Trophoblast cell (in vitro differentiated cells and primary cell): ENCODE measurements around the gene USP43.

Experiments
- DNase-seq, 2 donors: peaks; one replicate each; pipeline ENCODE4 v3.0.0-alpha.2; 2016
- H2AFZ ChIP-seq: 2 replicates; pipeline ENCODE4 v1.6.1; 2013; ENCODE audit warnings: low read length, moderate library complexity, mild to moderate bottlenecking; ENCODE audit not compliant: insufficient read depth, poor library complexity
- H2AK5ac ChIP-seq: 2 replicates; pipeline ENCODE4 v1.6.1; 2013; ENCODE audit warnings: mild to moderate bottlenecking, low read length
- H2BK120ac ChIP-seq: 2 replicates; pipeline ENCODE4 v1.6.1; 2013; ENCODE audit warnings: low read length, mild to moderate bottlenecking, moderate library complexity; ENCODE audit not compliant: insufficient read depth, poor library complexity
- H2BK12ac ChIP-seq: 2 replicates; pipeline ENCODE4 v1.6.1; 2013; ENCODE audit warnings: mild to moderate bottlenecking, low read length, moderate library complexity
- H2BK5ac ChIP-seq: 2 replicates; pipeline ENCODE4 v1.6.1; 2013; ENCODE audit warnings: low read length, low read depth, moderate library complexity, mild to moderate bottlenecking; ENCODE audit not compliant: poor library complexity
- H3K14ac ChIP-seq: 2 replicates; pipeline ENCODE4 v1.6.1; 2013; ENCODE audit warnings: mild to moderate bottlenecking, low read length
- H3K18ac ChIP-seq: 2 replicates; pipeline ENCODE4 v1.6.1; 2013; ENCODE audit warnings: mild to moderate bottlenecking, low read length
- H3K23ac ChIP-seq: 2 replicates; pipeline ENCODE4 v1.6.1; 2013; ENCODE audit warnings: low read length
- H3K27ac ChIP-seq: 2 replicates; pipeline ENCODE4 v1.5.1; 2013; ENCODE audit warnings: low read depth, mild to moderate bottlenecking, inconsistent platforms, low read length, moderate library complexity
- H3K27me3 ChIP-seq: 2 replicates; pipeline ENCODE4 v1.6.1; 2013; ENCODE audit warnings: inconsistent platforms, mild to moderate bottlenecking, low read length, moderate library complexity; ENCODE audit not compliant: insufficient read depth
- H3K36me3 ChIP-seq, 2 experiments: 1 replicate in 1 of 2; 2 replicates in 1 of 2; pipeline ENCODE4 v1.6.1; 2013; ENCODE audit warnings: low read length in 2 of 2, mild to moderate bottlenecking in 2 of 2, moderate library complexity in 1 of 2; ENCODE audit not compliant: insufficient read depth in 2 of 2, control insufficient read depth in 1 of 2
- H3K4ac ChIP-seq: 2 replicates; pipeline ENCODE4 v1.6.1; 2013; ENCODE audit warnings: low read depth, mild to moderate bottlenecking, low read length, moderate library complexity
- H3K4me1 ChIP-seq, 2 experiments: 1 replicate in 1 of 2; 2 replicates in 1 of 2; pipeline ENCODE4 v1.6.1; 2013; ENCODE audit warnings: low read length in 2 of 2, mild to moderate bottlenecking in 2 of 2, moderate library complexity in 1 of 2; ENCODE audit not compliant: insufficient read depth in 2 of 2, control insufficient read depth in 1 of 2
- H3K4me2 ChIP-seq: 2 replicates; pipeline ENCODE4 v1.6.1; 2013; ENCODE audit warnings: inconsistent platforms, mild to moderate bottlenecking, low read length, moderate library complexity
- H3K4me3 ChIP-seq: 2 replicates; pipeline ENCODE4 v1.5.1; 2013; ENCODE audit warnings: mild to moderate bottlenecking, low read depth, low read length, inconsistent platforms
- H3K79me1 ChIP-seq: one replicate; pipeline ENCODE4 v1.6.1; 2013; ENCODE audit warnings: low read length
- H3K79me2 ChIP-seq: 2 replicates; pipeline ENCODE4 v1.6.1; 2013; ENCODE audit warnings: low read length, mild to moderate bottlenecking; ENCODE audit not compliant: control insufficient read depth, insufficient read depth, poor library complexity
- H3K9ac ChIP-seq: 2 replicates; pipeline ENCODE4 v1.6.1; 2013; ENCODE audit warnings: mild to moderate bottlenecking, low read length
- H3K9me3 ChIP-seq: 2 replicates; pipeline ENCODE4 v1.6.1; 2013; ENCODE audit warnings: low read depth, mild to moderate bottlenecking, control low read depth, inconsistent platforms, low read length; ENCODE audit not compliant: insufficient read depth
- H4K12ac ChIP-seq: 2 replicates; pipeline ENCODE4 v1.6.1; 2013; ENCODE audit warnings: low read depth, mild to moderate bottlenecking, low read length, moderate library complexity
- H4K8ac ChIP-seq: 2 replicates; pipeline ENCODE4 v1.6.1; 2013; ENCODE audit warnings: low read depth, mild to moderate bottlenecking, low read length, moderate library complexity
- H4K91ac ChIP-seq: one replicate; pipeline ENCODE4 v1.6.1; 2013; ENCODE audit warnings: low read depth, mild to moderate bottlenecking, low read length, moderate library complexity
- WGBS: extraction: QIAGEN DNeasy Blood & Tissue Kit; methylation state at CpG from one replicate; pipeline ENCODE4 v1.1.7; 2013; ENCODE audit warnings: missing lambda C conversion rate; ENCODE audit not compliant: insufficient read length, insufficient coverage; ENCODE audit errors: extremely low coverage; 5-methylcytosine and 5-hydroxymethylcytosine counted together

The USP43 gene

DNA sequence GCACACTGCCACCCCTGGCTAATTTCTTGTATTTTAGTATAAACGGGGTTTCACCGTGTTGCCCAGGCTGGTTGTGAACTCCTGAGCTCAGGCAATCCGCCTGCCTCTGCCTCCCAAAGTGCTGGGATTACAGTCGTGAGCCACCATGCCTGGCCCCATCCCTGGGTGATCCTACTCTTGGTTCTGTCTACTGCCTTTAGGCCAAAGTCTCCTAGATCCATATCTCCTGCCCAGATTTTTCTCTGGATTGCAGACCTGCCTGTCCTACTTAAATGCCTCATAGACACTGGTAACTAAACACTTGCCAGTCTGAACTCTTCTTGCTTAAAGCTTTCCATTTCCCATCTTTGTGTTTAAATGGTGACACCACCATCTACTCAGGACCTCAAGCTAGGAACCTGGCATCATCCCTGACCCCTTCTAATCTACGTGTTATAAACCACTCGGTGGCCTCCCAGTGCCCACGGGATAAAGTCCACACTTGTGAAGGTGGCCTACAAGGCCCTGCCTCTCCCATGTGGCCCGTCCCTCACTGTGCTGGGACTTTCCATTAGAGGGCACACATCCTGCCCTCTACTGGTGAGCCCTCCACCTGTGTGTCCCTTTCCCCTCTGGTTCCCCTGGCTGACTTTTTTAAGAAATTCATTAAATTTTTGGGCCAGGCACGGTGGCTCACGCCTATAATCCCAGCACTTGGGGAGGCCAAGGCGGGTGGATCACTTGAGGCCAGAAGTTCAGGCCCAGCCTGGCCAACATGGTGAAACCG is 51.1 kb downstream of the USP43 start:
- Histone ChIP-seq H3K9me3 (no peaks in the 10 kb centered on the region), H3K79me1 (peaks cover 7% of the 10 kb centered on the region), H2BK5ac (no peak overlapping the region), H3K9ac (no peak overlapping the region), H3K79me2 (no peaks in the 10 kb centered on the region), H2BK120ac (peak overlapping the region; percentile 74), H3K4me3 (no peak overlapping the region), H3K27ac (peak overlapping the region; percentile 2), H3K4ac (no peak overlapping the region), H3K36me3 (peaks cover 16 to 42% of the 10 kb centered on the region in 2 experiments), H3K4me1 (peaks cover 16 to 17% of the 10 kb centered on the region in 2 experiments), H3K4me2 (no peak overlapping the region), H2AFZ (no peak overlapping the region), H2BK12ac (peak overlapping the region; percentile 43), H3K23ac (no peak overlapping the region), H3K14ac (peak overlapping the region; percentile 56), H4K8ac (peak overlapping the region; percentile 7), H3K18ac (peak overlapping the region; percentile 82), H4K91ac (peak overlapping the region; percentile 33), H4K12ac (no peak overlapping the region), H2AK5ac (no peak overlapping the region), H3K27me3 (no peaks in the 10 kb centered on the region)
- peak; percentile 82 to 89 for DNase-seq
- WGBS = no CpG with 5 or more reads among the region's 12 CpGs

DNA sequence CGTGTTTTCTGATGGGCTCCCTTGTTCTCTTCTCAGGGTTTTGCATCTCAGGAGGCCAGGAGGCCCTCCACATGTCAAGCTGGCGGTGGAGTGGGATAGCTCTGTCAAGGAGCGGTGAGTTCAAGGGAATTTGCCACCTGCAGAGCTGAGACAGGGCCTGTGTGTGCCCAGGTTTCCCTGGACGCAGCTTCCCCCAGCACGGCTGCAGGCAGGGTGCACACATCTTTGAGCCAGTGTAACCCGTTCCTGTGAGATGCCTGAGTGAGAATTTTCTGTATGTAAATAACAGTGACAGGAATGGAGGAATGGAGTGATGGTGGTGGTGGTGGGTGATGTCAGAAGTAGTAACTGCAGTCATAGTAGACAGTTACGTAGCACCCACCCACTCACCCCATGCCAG is 54.8 kb downstream of the USP43 start:
- no peak overlapping the region for H2BK120ac ChIP-seq
- H3K36me3 ChIP-seq = peaks cover 30 to 42% of the 10 kb centered on the region in 2 experiments
- H3K4me3 ChIP-seq = no peak overlapping the region
- no peak overlapping the region for H3K4me2 ChIP-seq
- no peak overlapping the region for H3K4ac ChIP-seq
- no peaks in the 10 kb centered on the region for H3K27me3 ChIP-seq
- no peak overlapping the region for H2AK5ac ChIP-seq
- peaks cover 8% of the 10 kb centered on the region for H3K79me1 ChIP-seq
- H4K8ac ChIP-seq = no peak overlapping the region
- H4K12ac ChIP-seq = no peak overlapping the region
- peak overlapping the region; percentile 58 for H2BK12ac ChIP-seq
- no peak overlapping the region for H3K23ac ChIP-seq
- H3K18ac ChIP-seq = peak overlapping the region; percentile 63
- peaks cover 25 to 27% of the 10 kb centered on the region in 2 experiments for H3K4me1 ChIP-seq
- H3K79me2 ChIP-seq = no peaks in the 10 kb centered on the region
- H2AFZ ChIP-seq = no peak overlapping the region
- DNase-seq = peak; percentile 71 to 84
- peak overlapping the region; percentile 11 for H3K27ac ChIP-seq
- peaks cover 3% of the 10 kb centered on the region for H3K9me3 ChIP-seq
- H4K91ac ChIP-seq = peak overlapping the region; percentile 67
- WGBS = no CpG with 5 or more reads among the region's 7 CpGs
- no peak overlapping the region for H2BK5ac ChIP-seq
- no peak overlapping the region for H3K9ac ChIP-seq
- H3K14ac ChIP-seq = peak overlapping the region; percentile 44

DNA sequence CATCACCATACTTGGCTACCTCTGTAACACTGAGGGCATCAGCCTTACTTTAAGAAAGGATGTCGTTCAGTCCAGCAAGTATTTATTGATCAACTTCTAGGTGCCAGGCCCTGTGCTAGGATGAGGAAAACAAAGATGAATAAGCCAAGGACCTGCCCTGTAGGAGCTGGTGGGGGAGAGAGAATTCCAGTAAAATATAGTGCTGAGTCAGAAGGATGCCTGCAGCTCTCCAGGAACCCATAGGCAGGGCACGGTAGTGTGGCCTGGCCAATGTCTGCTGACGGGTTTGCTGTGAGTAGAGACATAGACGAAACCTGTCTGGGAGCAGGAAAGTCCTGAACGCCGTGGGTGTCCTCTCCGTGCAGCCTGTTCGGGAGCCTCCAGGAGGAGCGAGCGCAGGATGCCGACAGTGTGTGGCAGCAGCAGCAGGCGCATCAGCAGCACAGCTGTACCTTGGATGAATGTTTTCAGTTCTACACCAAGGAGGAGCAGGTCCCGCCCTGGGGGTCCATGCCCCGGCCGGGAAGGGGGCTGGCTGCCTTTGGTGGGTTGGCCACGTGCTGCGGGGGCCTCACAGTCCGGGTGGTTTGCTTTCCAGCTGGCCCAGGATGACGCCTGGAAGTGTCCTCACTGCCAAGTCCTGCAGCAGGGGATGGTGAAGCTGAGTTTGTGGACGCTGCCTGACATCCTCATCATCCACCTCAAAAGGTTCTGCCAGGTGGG is 55.6 kb downstream of the USP43 start:
- H3K79me1 ChIP-seq = peaks cover 8% of the 10 kb centered on the region
- peak overlapping the region; percentile 25 for H2AK5ac ChIP-seq
- peaks cover 3% of the 10 kb centered on the region for H3K9me3 ChIP-seq
- H2BK5ac ChIP-seq = peak overlapping the region; percentile 32
- peak overlapping the region; percentile 47 for H2BK120ac ChIP-seq
- H3K79me2 ChIP-seq = no peaks in the 10 kb centered on the region
- H4K91ac ChIP-seq = peak overlapping the region; percentile 67
- peak overlapping the region; percentile 47 for H3K14ac ChIP-seq
- H3K4me2 ChIP-seq = peak overlapping the region; percentile 21
- peak overlapping the region; percentile 19 for H2BK12ac ChIP-seq
- H3K27ac ChIP-seq = peak overlapping the region; percentile 75
- H3K23ac ChIP-seq = no peak overlapping the region
- no peaks in the 10 kb centered on the region for H3K27me3 ChIP-seq
- H3K18ac ChIP-seq = peak overlapping the region; percentile 0
- no peak overlapping the region for H2AFZ ChIP-seq
- H4K12ac ChIP-seq = no peak overlapping the region
- H3K36me3 ChIP-seq = peaks cover 30 to 39% of the 10 kb centered on the region in 2 experiments
- H3K9ac ChIP-seq = peak overlapping the region; percentile 2
- H3K4me1 ChIP-seq = peaks cover 25 to 27% of the 10 kb centered on the region in 2 experiments
- peak overlapping the region; percentile 19 for H4K8ac ChIP-seq
- peak overlapping the region; percentile 16 for H3K4ac ChIP-seq
- no peak overlapping the region for H3K4me3 ChIP-seq
- DNase-seq = peak; percentile 54 to 55
- no CpG with 5 or more reads among the region's 20 CpGs for WGBS

DNA sequence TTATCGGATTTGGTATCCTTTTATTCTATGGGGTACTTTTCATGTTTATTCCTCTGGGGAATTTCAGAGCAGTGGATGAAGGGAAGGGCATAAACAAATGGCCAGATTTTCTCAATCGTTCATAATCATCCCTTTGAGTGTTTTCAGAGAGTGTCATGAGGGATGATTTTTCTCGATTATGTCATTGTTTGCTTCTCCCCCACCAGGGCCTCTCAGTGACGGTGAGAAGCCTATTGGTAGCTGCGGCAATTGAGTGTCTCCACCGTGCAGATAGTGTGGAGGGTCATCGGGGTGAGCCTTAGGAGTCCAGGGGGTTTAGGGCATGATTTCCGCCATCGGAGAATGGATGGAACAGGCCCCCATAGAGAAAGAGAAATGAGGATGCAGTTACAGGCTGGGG is 57.2 kb downstream of the USP43 start:
- peak overlapping the region; percentile 5 for H2BK120ac ChIP-seq
- peaks cover 3% of the 10 kb centered on the region for H3K9me3 ChIP-seq
- no peak overlapping the region for H3K23ac ChIP-seq
- H3K4ac ChIP-seq = peak overlapping the region; percentile 37
- H3K27ac ChIP-seq = no peak overlapping the region
- H4K8ac ChIP-seq = no peak overlapping the region
- H2AFZ ChIP-seq = no peak overlapping the region
- H2AK5ac ChIP-seq = peak overlapping the region; percentile 62
- no peak overlapping the region for H3K4me3 ChIP-seq
- WGBS = no CpG with 5 or more reads among the region's 9 CpGs
- H3K79me1 ChIP-seq = peaks cover 8% of the 10 kb centered on the region
- no peak overlapping the region for H2BK5ac ChIP-seq
- peak overlapping the region; percentile 43 for H4K12ac ChIP-seq
- H3K18ac ChIP-seq = peak overlapping the region; percentile 81
- peak overlapping the region; percentile 87 for H2BK12ac ChIP-seq
- peak overlapping the region; percentile 49 for H3K14ac ChIP-seq
- H3K4me2 ChIP-seq = no peak overlapping the region
- H3K36me3 ChIP-seq = peaks cover 23 to 36% of the 10 kb centered on the region in 2 experiments
- peaks cover 22 to 24% of the 10 kb centered on the region in 2 experiments for H3K4me1 ChIP-seq
- H3K79me2 ChIP-seq = no peaks in the 10 kb centered on the region
- no peak overlapping the region for H3K9ac ChIP-seq
- no peaks in the 10 kb centered on the region for H3K27me3 ChIP-seq
- no peak for DNase-seq
- peak overlapping the region; percentile 2 for H4K91ac ChIP-seq
